Fibroblast of villous mesenchyme (primary cell): ENCODE measurements around the gene CHRNE. TPM values are rescaled to one million over a fixed set of nuclear protein-coding genes. Genes with fewer than 3 reads are reported as not detected.

Experiments used
- DNase-seq: peaks from one replicate; pipeline ENCODE4 v3.0.0-alpha.2; 2010; ENCODE audit warnings: low read depth
- H3K4me3 ChIP-seq: 2 replicates; pipeline ENCODE4 v1.5.1; 2011; ENCODE audit warnings: low read depth, mild to moderate bottlenecking, low read length
- total RNA-seq: library from RNA; depleted of rRNA; stranded (reverse); fragments of >200 nt; gene quantifications from 2 replicates; pipeline ENCODE4 v1.2.3, GENCODE V29; 2012
- TF ChIP-seq, protein P1 (sequence below): IDR thresholded peaks from 2 replicates; pipeline ENCODE4 v1.5.1; 2012; ENCODE audit warnings: low read depth, mild to moderate bottlenecking, low read length; ENCODE audit not compliant: insufficient read depth

The CHRNE gene
- total RNA-seq, 1 donor = under 0.01 TPM

DNA sequence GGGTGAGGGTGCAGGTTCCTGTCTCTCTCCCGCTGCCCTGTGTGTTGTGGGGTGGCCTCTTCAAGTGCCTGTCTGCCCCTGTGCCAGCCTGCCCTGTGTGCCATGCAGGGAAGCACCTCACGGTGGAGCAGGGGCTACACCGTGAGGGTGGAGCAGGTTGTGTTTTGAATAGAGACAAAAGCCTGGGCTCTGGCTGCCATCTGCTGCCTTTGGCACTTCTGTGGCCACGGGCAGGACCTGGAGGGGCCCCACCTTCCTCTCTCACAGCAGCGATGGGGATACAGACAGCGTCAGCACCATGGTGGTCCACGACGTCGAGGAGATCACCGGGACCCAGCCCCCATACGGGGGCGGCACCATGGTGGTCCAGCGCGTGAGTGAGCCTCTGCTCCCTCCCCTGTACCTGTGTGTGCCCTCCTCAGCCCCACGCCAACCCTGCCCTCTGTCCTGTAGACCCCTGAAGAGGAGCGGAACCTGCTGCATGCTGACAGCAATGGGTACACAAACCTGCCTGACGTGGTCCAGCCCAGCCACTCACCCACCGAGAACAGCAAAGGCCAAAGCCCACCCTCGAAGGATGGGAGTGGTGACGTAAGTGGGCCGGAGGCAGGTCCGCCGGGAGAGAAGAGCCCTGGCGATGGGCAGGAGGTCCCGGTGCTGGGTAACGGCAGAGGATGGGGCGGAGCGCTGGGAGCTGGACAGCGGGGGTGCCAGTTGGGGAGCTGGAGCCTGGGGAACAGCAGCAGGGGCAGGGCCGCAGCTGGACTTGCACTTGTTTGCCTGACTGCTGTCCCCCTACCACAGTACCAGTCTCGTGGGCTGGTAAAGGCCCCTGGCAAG is 9.0 kb downstream of the CHRNE start:
- no peak overlapping the region for H3K4me3 ChIP-seq
- TF ChIP-seq, protein P1, sequence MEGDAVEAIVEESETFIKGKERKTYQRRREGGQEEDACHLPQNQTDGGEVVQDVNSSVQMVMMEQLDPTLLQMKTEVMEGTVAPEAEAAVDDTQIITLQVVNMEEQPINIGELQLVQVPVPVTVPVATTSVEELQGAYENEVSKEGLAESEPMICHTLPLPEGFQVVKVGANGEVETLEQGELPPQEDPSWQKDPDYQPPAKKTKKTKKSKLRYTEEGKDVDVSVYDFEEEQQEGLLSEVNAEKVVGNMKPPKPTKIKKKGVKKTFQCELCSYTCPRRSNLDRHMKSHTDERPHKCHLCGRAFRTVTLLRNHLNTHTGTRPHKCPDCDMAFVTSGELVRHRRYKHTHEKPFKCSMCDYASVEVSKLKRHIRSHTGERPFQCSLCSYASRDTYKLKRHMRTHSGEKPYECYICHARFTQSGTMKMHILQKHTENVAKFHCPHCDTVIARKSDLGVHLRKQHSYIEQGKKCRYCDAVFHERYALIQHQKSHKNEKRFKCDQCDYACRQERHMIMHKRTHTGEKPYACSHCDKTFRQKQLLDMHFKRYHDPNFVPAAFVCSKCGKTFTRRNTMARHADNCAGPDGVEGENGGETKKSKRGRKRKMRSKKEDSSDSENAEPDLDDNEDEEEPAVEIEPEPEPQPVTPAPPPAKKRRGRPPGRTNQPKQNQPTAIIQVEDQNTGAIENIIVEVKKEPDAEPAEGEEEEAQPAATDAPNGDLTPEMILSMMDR = no peak
- no peak for DNase-seq

DNA sequence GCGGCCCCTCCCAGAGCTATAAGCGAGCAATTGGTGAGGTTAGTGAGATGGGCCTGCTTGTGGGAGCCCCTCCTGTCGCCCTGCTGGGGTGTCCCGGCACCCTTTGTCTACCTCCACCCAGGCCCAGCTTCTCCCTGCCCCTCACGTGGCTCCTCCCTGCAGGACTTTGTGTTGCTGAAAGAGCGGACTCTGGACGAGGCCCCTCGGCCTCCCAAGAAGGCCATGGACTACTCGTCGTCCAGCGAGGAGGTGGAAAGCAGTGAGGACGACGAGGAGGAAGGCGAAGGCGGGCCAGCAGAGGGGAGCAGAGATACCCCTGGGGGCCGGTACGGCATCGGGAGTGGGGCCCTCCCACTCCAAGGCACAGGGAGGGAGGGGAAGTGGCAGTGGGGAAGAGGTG is 9.6 kb downstream of the CHRNE start:
- H3K4me3 ChIP-seq = no peak overlapping the region
- no peak for DNase-seq
- TF ChIP-seq, protein P1 = no peak

DNA sequence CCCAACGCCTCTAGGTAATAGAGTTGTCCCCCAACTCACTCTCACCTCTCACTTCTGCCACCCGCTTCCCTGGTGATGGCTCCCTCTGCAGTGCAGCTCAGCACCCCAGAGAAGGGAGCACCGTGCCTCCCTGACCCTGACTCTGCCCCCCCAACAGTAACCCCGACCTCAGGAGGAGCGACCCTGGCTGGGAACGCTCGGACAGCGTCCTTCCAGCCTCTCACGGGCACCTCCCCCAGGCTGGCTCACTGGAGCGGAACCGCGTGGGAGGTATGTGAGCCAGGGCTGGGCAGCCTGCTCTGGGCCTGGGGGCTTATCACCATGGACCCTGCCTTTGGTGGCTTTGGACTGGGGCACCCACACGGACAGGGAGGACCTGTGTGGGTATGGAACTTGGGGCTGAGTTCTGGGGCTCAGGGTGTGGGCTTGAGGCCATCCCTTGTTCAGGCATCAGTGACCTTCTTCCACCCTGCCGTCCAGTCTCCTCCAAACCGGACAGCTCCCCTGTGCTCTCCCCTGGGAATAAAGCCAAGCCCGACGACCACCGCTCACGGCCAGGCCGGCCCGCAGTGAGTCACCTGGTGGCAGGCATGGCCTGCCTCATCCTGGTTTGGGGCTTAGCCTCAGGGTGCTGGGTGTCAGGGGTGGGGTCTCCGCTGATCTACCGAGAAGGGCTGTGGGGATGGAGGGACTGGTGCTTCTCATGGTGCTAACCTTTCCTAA is 10.2 kb downstream of the CHRNE start:
- H3K4me3 ChIP-seq = no peak overlapping the region
- TF ChIP-seq, protein P1 = no peak
- DNase-seq = no peak

DNA sequence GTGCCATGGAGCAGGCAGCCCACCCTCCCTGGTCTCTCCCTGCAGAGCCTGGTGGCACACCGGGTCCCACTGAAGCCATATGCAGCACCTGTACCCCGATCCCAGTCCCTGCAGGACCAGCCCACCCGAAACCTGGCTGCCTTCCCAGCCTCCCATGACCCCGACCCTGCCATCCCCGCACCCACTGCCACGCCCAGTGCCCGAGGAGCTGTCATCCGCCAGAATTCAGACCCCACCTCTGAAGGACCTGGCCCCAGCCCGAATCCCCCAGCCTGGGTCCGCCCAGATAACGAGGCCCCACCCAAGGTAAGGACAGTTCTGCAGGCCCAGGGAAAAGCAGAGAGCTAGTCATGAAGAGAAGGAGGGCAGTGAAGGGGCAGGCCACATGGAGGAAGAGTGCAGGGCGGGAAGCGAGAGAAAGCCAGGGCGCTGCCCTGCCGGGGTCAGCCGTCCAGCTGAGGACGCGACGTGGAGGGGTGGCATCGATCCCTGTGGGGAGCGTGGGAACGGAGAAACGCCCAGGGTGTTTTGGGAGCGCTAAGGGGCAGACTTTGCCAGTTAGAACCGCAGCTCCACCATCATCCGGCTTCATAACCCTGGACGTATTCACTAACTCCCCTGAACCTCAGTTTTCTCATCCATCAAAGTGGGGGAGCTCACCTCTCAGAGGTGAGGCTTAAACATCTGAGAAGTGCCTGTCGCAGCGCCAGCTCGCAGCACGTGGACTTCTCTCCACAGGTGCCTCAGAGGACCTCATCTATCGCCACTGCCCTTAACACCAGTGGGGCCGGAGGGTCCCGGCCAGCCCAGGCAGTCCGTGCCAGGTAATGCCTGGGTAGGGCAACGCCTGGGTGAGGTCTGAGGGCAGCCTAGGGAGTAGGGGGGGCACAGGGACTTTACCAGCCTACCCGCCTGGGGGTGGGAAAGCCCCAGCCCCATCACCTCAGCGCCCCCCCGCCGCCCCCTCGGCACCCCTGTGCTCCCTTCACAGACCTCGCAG is 11.2 kb downstream of the CHRNE start:
- H3K4me3 ChIP-seq = no peak overlapping the region
- TF ChIP-seq, protein P1 = no peak
- no peak for DNase-seq

DNA sequence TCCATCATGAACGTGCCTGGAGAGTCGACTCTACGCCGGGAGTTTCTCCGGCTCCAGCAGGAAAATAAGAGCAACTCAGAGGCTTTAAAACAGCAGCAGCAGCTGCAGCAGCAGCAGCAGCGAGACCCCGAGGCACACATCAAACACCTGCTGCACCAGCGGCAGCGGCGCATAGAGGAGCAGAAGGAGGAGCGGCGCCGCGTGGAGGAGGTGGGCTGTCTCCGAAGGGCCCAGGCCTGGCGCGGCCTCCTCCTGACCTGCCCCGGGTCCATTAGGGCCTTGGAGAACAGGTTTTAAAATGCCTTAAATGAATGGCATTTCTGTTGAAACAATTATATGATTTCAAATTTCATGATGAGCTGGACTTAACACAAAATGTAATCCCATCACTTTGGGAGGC is 15.3 kb downstream of the CHRNE start:
- TF ChIP-seq, protein P1 = no peak
- H3K4me3 ChIP-seq = no peak overlapping the region
- no peak for DNase-seq

DNA sequence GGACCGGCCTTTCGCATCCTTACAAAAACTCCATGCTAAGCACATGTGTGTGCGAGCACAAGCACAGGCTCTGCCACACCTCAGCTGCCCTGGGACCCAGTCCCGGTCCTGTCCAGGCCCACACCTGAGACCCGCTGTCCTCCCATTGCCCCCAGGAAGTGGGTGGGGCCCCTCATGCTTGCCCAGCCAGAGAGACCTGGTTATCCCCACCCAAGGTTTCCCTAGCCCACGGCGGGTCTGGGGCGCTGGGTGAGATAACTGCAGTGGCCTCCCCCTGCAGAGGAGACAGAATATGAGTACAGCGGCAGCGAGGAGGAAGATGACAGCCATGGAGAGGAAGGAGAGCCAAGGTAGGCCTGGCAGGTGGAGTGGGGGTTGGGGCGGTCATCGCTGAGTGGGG is 16.1 kb downstream of the CHRNE start:
- no peak for DNase-seq
- H3K4me3 ChIP-seq = no peak overlapping the region
- TF ChIP-seq, protein P1 = no peak
